ENCODE data around the gene GPR160. TPM values are rescaled to one million over a fixed set of nuclear protein-coding genes. Genes with fewer than 3 reads are reported as not detected.

GPR160 gene
- total and polyA plus RNA-seq, 9 of the 15 experiments (the other 6 are each of a cell fraction or from before 2014, with no cell fraction given), result 1.3 to 10.5 (median 8.3) TPM

GRCh38 chr3:170092907-170093306, 55.1 kb downstream of the GPR160 start:
- Histone ChIP-seq H3K79me2 (ENCODE audit: control insufficient read depth, insufficient read depth, low read length) (no peaks in the 10 kb centered on the region), H3K4me1 (replicated peaks in 1 of 2; ENCODE audit: control insufficient read depth in 2 of 2, insufficient read depth in 2 of 2, low read length in 2 of 2) (no peaks in the 10 kb centered on the region), H3K4me2 (ENCODE audit: insufficient read depth, low read length) (no peak overlapping the region), H2AFZ (ENCODE audit: low read depth, low read length) (no peak overlapping the region), H3K9me3 (replicated peaks; ENCODE audit: control insufficient read depth, insufficient read depth, low read depth, low read length) (no peaks in the 10 kb centered on the region), H3K36me3 (ENCODE audit: control insufficient read depth, insufficient read depth, low read length) (peaks cover 67% of the 10 kb centered on the region), H4K20me1 (replicated peaks; ENCODE audit: control insufficient read depth, insufficient read depth, low read length) (no peaks in the 10 kb centered on the region), H3K4me3 (no peak overlapping the region), H3K27ac (ENCODE audit: extremely low read depth, low read depth, low read length) (no peak overlapping the region), H3K27me3 (ENCODE audit: control insufficient read depth in 2 of 2, insufficient read depth in 2 of 2, low read length in 2 of 2) (no peaks in the 10 kb centered on the region), H3K9ac (ENCODE audit: insufficient read depth in 1 of 2, low read depth in 2 of 2, low read length in 2 of 2) (no peak overlapping the region), H3K9me1 (ENCODE audit: control insufficient read depth, insufficient read depth, low read length) (no peaks in the 10 kb centered on the region)
- in situ Hi-C loops (cut with MboI), result no loop called here
- BruUV-seq (replicated peaks), result no TSS peak
- POLR2A ChIA-PET, result interaction anchor here (0.5 to 0.9 kb wide), 2 partner anchors 16 to 261 kb away, joined by 3 to 4 read pairs; no protein-coding TSS in a partner anchor
- CTCF ChIA-PET (ENCODE audit: low intra/inter-chr PET ratio), result no interaction called here
- ATAC-seq (no peak), DNase-seq (ENCODE audit: extremely low read depth in 1 of 4, low spot score in 3 of 4) (no peak), FAIRE-seq (no peak)
- WGBS (ENCODE audit: insufficient coverage, low coverage, missing lambda C conversion rate), result 91% methylated on average over 3 of the region's 3 CpGs
- intact Hi-C loops (cut with micrococcal nuclease), result no loop called here
- TF ChIP-seq CEBPB (tag; IDR thresholded peaks at IDR 0.05) (0 out of 2 replicates have a peak, but pooled peaks have one; percentile 18), RBM22 (IDR thresholded peaks at IDR 0.05; ENCODE audit: low read depth, low read length, poor library complexity, severe bottlenecking) (no peak)

GRCh38 chr3:170095771-170096170, 58.0 kb downstream of the GPR160 start:
- H3K27me3 ChIP-seq (ENCODE audit: control insufficient read depth in 2 of 2, insufficient read depth in 2 of 2, low read length in 2 of 2), result no peaks in the 10 kb centered on the region
- no peaks in the 10 kb centered on the region for H4K20me1 ChIP-seq (replicated peaks; ENCODE audit: control insufficient read depth, insufficient read depth, low read length)
- peaks cover 84% of the 10 kb centered on the region for H3K36me3 ChIP-seq (ENCODE audit: control insufficient read depth, insufficient read depth, low read length)
- no peak for FAIRE-seq
- H3K4me2 ChIP-seq (ENCODE audit: insufficient read depth, low read length), result no peak overlapping the region
- intact Hi-C loops (cut with micrococcal nuclease), result no loop called here
- H2AFZ ChIP-seq (ENCODE audit: low read depth, low read length), result no peak overlapping the region
- H3K4me3 ChIP-seq, result no peak overlapping the region
- POLR2A ChIA-PET, result interaction anchor here (1.3 kb wide), 1 partner anchor 13 kb away, joined by 3 read pairs; no protein-coding TSS in a partner anchor
- DNase-seq (ENCODE audit: extremely low read depth in 1 of 4, low spot score in 3 of 4), result no peak
- no peak for TF ChIP-seq ZNF766 (CRISPR knock-in tag; conservative IDR thresholded peaks at IDR 0.05)
- no peak for TF ChIP-seq HLTF (IDR thresholded peaks at IDR 0.05)
- no peak for TF ChIP-seq TSC22D4 (tag; IDR thresholded peaks at IDR 0.05)
- TF ChIP-seq EZH2 (IDR thresholded peaks at IDR 0.05; ENCODE audit: borderline replicate concordance, low read depth, low read length), result no peak
- no peak for TF ChIP-seq GATAD2A (IDR thresholded peaks at IDR 0.05)
- no peak for TF ChIP-seq RB1 (IDR thresholded peaks at IDR 0.05; ENCODE audit: low read depth)
- TF ChIP-seq ZNF41 (CRISPR knock-in tag; conservative IDR thresholded peaks at IDR 0.05), result no peak
- no peak for TF ChIP-seq ZNF347 (CRISPR knock-in tag; IDR thresholded peaks at IDR 0.05; ENCODE audit: low read depth)
- TF ChIP-seq ZNF212 (CRISPR knock-in tag; IDR thresholded peaks at IDR 0.05), result no peak
- no peak for TF ChIP-seq GTF2E2 (tag; IDR thresholded peaks at IDR 0.05)
- no peak for TF ChIP-seq PREB (CRISPR knock-in tag; IDR thresholded peaks at IDR 0.05)
- no peak for TF ChIP-seq SMAD2 (IDR thresholded peaks at IDR 0.05; ENCODE audit: low read depth, low read length)
- no peak for TF ChIP-seq ERF (CRISPR knock-in tag; IDR thresholded peaks at IDR 0.05)
- BruUV-seq (replicated peaks), result no TSS peak
- no peaks in the 10 kb centered on the region for H3K4me1 ChIP-seq (replicated peaks in 1 of 2; ENCODE audit: control insufficient read depth in 2 of 2, insufficient read depth in 2 of 2, low read length in 2 of 2)
- ATAC-seq, result no peak
- CTCF ChIA-PET (ENCODE audit: low intra/inter-chr PET ratio), result interaction anchor here (0.6 kb wide), 1 partner anchor 51 kb away, joined by 3 read pairs; no protein-coding TSS in a partner anchor
- H3K9me1 ChIP-seq (ENCODE audit: control insufficient read depth, insufficient read depth, low read length), result no peaks in the 10 kb centered on the region
- H3K27ac ChIP-seq (ENCODE audit: extremely low read depth, low read depth, low read length), result no peak overlapping the region
- H3K9ac ChIP-seq (ENCODE audit: insufficient read depth in 1 of 2, low read depth in 2 of 2, low read length in 2 of 2), result no peak overlapping the region
- H3K9me3 ChIP-seq (replicated peaks; ENCODE audit: control insufficient read depth, insufficient read depth, low read depth, low read length), result no peaks in the 10 kb centered on the region
- in situ Hi-C loops (cut with MboI), result no loop called here
- 68% methylated on average over 4 of the region's 4 CpGs for WGBS (ENCODE audit: insufficient coverage, low coverage, missing lambda C conversion rate)
- H3K79me2 ChIP-seq (ENCODE audit: control insufficient read depth, insufficient read depth, low read length), result no peaks in the 10 kb centered on the region

Measured in K562 (cell line).